8988T (cell line): ENCODE measurements around the gene TNRC18.
A peak's percentile ranks its signal among the peaks of the same experiment; 100 is the strongest.
"Not testable (repeated sequence)": the region's sequence is repeated elsewhere in the genome, so short reads cannot be mapped to it uniquely, and the experiment has no call there.

Experiments used
- DNase-seq: peaks from one replicate; pipeline ENCODE4 v3.0.0; 2011

Gene TNRC18

GRCh38 chr7:5286933-5287332, 136.7 kb downstream of the TNRC18 start:
- no peak for DNase-seq

DNA sequence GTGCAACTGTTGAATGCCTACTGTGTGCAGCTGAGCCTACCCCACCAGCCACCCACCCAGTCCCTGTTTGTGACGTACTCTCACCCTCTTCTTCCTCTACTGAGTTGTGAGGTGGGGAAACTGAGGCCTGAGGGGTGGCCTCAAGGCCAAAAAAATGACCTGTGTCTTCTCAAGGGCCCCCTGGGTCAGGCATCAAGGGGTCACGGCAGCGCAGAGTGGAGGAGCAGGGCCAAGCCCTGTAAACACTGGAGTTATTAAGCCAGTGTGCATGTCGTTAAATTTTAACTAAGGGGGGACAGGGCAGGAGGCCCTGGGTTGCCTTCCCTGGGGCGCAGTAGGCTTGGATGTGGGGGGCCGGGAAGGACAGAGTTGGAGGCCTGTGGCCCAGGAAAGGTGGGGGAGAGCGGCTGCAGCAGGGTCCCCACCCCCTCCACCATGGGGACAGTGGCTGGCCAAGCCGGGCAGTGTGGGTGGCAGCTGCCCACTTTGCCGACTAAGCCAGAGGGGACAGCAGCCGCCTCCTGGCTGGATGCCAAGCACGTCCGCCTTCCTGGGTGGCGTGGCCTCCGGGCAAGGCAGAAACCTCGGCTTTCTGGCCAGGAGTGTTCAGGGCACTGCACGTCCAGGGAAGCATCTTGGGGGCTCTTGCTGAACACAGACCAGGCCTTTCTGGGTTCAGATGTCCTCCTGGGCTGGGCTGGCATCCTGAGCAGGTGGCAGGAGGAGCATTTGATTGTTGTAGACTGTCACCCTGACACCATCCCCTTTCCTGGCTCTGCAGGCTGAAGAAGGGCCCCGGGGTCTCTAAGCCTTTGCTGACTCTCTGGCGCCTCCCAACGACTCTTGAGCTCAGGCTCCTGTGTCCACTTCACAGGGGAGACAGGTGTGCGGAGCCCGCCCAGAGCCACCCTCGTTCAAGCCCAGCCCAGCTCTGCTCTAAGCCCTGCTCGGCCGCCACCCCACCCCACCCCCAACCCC, 139.0 kb downstream of the TNRC18 start:
- peak; percentile 92 for DNase-seq

DNA sequence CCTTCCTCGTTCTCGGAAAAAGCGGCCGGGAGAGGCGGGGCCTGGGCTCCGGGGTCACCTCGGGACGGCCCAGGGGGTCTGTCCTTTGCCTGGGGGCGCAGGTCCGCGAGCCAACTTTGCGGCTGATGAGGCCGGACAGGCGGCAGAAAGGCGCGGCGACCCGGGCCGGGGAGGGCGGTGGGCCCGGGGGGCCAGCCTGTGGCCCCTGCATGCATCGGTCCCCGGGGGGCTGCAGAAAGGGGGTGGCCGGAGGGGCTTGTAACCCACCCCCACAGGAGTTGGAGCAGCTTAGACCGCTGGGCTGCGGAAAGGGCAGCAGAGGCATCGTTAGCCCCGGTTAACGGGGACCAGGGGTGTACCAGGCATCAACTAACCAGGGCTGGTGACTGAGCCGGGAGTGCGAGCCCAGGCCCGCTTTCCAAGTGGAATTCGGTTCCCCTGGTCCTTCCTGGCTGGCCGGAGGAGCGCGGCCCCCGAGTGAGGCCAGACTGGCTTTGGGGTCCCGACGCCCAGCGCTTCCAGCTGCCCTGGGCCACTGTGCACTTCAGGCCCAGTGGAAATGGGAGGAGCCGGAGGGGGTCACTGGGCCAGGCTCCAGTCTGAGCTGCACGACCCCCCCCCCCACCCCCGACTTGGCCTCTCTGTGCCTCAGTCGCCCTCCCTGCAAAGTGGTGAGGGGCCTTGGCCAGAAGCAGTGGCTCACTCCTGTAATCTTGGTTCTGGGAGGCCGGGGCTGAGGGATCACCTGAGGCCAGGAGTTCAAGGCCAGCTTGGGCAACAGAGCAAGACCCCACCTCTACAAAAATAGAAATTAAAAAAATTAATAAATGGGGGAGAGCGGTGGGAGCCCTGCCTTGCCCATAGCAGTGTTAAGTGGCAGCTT, 140.0 kb downstream of the TNRC18 start:
- DNase-seq: no peak

DNA sequence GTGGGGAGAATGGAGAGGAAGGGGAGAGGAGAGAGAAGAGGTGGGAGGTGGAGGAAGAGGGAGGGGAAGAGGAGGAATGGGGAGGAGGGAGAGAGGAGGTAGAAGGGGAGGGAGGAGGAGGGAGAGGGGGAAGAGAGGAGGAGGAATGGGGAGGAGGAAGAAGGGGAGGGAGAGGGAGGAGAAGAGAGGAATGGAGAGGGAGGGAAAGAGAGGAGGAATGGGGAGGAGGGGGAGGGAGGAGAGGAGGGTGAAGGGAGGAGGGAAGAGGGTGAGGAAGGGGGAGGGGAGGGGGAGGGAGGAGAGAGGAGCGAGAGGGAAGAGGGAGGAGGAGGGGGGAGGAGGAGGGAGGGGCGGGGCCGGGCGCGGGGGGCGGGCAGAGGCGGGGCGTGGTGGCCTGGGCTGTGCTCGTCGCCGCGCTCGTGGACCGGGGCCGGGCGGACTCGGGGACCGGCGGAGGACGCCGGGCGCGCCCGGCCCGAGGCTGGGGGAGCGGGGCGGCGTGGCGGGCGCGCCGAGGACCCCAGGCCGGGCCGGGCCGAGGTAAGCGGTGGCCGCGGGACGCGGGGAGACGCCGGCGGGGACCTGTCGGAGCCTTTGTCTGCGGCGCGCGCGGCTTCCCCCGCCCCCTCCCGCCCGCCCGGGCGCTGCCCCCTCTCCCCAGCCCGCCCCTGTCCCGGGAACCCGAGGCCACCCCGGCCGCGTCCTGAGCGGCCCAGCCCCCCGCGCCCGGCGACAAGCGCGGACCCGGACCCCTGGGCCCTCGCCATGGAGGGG, 140.9 kb downstream of the TNRC18 start, which contains the start of gene SLC29A4:
Gene SLC29A4 (plus strand): TSS at position 401 of the 774 bp plus-strand sequence. CDS start 4,874 bp downstream, outside the sequence.
- no peak for DNase-seq

GRCh38 chr7:5281598-5282500, 141.8 kb downstream of the TNRC18 start:
- not testable (repeated sequence) for DNase-seq

GRCh38 chr7:5279734-5280133, 143.9 kb downstream of the TNRC18 start:
- DNase-seq: no peak

DNA sequence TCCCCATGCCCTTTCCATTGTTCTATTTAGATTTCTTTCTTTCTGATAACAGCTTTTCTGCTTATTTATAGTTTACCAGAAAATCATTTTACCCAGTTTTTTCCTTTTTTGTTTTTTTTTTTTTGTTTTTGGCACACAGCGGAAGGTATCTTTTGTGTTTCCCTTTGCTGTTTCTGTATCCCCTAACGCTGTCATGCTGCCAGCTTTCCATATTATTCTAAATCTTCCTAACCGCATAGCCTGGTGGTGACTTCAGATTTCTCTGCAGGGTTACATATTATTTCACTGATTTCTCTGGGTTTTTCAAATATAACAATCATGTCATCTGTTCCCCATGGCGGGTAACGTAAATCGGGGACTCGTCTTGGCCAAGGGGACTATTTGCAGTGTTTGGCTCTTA, 144.9 kb downstream of the TNRC18 start:
- no peak for DNase-seq

GRCh38 chr7:5276611-5277010, 147.0 kb downstream of the TNRC18 start:
- no peak for DNase-seq

DNA sequence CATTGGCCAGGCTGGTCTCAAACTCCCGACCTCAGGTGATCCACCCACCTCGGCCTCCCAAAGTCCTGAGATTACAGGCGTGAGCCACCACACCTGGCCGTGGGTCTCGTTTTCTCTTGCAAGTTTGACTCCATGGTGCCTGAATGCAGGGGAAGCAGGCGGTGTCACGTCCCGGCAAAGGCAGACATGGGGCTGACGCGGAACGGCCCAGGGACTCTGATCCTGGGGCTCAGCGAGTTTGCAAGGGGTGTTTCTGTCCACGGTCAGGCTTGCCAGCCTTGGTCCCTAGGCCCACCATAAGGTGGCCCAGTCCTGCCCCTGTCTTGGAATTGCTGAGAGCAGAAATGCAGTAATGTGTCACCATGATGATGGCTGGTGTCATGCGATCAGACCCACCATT, 147.5 kb downstream of the TNRC18 start:
- DNase-seq: not testable (repeated sequence)

- DNase-seq: not testable (repeated sequence)
Measured at GRCh38 chr7:5275510-5275909, 148.1 kb downstream of the TNRC18 start.

- not testable (repeated sequence) for DNase-seq
Measured at GRCh38 chr7:5274985-5275431, 148.6 kb downstream of the TNRC18 start.

DNA sequence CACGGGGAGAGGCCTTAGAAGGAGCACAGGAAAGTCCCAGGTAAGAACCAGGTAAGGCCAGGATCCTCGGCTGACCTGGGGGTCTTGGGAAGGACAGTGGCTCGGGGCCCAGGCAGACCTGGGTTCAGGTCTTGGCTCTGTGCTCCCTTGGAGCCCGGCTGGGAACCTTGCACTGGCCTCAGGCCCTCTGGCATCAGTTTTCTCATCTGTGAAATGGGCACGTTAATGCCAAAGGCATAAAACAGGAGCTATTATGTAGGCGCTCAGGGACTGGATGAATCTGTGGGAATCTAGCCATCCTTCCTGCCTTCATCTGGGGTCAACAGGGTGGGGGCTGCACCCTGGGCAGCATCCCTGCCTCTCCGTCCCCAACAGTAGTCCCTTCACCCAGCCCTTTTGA, 149.2 kb downstream of the TNRC18 start:
- no peak for DNase-seq

GRCh38 chr7:5273831-5274405, 149.7 kb downstream of the TNRC18 start:
- DNase-seq: not testable (repeated sequence)

DNA sequence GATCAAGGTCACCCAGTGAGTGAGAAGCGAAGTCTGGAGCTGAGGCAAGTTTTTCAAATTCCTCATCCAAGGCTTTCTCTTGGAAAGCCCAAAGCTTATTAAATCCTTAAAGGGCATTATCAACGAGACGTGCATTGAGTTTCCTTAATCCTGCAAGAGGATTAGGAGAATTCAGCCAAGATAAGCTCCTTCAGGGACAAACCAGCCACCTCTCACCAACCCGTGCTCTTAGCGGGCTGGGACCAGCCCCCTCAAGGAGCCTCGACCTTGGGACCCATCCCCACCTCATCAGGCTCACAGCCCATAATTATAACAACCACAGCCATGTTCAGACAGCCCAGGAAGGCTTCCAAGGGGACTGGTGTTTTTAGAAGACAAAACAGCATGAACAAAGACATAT, 152.8 kb downstream of the TNRC18 start:
- DNase-seq: no peak

DNA sequence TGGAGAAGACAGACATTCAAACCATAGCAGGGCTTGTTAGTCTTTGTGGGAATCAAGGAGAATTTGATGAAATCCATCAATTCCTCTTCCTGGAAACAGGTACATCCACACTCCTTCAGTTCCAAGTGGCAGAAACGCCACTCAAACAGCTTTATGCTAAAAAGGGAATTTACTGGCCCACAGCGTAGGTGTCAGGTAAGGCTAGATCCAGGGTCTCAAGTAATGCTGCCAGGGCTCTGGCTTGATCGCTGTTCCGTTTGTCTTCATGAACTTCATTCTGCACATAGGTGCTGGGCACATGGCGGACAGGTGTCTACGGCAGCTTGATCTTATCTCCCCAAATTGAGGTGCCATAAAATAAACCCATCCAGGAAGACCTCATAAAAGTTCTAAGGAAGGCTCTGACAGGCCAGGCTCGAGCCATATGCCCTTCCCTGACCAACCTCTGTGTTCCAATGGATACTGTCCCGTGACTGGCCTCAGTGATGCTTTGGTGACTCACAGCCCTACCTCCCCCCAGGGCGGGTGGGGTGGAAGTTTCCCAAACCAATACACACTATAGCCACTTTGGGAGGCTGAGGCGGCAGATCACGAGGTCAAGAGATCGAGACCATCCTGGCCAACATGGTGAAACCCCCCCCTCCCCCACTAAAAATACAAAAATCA, 153.5 kb downstream of the TNRC18 start:
- not testable (repeated sequence) for DNase-seq

DNA sequence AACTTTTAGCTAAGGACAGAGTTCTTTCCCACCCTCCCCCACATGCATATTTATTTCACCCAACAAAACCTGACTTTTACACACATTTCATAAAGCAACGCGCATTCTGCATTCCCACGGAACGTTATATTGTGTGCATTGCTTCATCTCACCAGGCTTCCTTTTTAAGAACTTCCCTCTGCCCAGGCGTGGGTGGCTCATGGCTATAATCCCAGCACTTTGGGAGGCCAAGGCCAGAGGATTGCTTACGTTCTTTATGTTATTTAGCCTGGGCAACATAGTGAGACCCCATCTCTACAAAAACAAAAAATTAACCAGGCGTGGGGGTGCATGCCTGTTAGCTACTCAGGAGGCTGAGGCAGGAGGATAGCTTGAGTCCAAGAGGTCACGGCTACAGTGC, 155.8 kb downstream of the TNRC18 start:
- not testable (repeated sequence) for DNase-seq

DNA sequence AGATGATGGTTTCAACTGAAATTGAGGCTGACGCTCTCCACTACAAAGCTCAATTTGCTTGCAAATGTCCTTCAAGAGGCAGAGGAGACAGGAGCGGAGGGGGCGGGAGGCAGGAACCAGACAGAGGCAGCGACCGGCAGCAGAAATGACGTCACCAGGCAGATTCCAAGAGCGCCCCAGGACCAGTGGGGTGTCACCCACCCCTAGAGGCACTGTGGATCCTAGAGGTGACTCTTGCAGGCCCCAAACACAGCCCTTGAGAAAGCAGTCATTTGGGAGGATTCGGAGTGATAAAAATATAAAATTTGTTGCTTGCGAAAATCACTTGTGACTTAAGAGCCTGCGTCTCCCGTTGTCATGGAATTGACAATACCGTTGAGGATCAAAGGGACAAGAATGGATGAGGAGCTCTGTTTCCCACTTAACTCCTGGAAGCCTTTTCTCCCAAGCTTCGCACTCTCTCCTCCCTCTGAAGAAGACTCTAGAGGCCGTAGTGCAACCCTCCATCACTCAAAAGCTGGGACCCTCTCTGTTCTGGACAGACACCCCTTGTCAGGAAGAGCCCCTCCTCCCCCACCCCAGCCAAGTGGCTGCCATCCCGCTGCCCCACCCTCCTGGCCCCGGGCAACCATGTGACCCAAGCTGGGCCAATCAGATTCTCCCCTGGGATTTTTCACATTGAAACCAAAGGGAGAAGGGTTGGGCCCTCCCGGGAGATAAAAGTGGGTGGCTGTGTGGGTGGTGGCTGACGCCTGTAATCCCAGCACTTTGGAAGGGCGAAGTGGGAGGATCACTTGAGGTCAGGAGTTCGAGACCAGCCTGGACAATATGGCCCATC, 157.2 kb downstream of the TNRC18 start:
- no peak for DNase-seq

- no peak for DNase-seq
Measured at GRCh38 chr7:5265320-5266190, 158.1 kb downstream of the TNRC18 start.
